SK-N-SH treated with all-trans-retinoic acid at 6 μM for 48 hours (cell line): ENCODE results near the gene RAB8A.

Source experiments
- ARNTL ChIP-seq: fragments of 450-650 bp; formaldehyde crosslinking; IDR thresholded peaks from 2 replicates; pipeline ENCODE4 v1.5.0; 2020; ENCODE audit warnings: low read depth, mild to moderate bottlenecking, moderate library complexity, borderline replicate concordance
- CREB5 ChIP-seq: fragments of 250-450 bp; sonication (Bioruptor Pico); IDR thresholded peaks from 2 replicates; pipeline ENCODE4 v1.5.1; 2020; ENCODE audit warnings: low read depth, mild to moderate bottlenecking, moderate library complexity
- GLIS3 ChIP-seq: fragments of 250-450 bp; sonication (Bioruptor Pico); IDR thresholded peaks from 2 replicates; pipeline ENCODE4 v1.5.0; 2020; ENCODE audit warnings: mild to moderate bottlenecking, moderate library complexity
- RARB ChIP-seq: fragments of 250-450 bp; sonication (Bioruptor Pico); IDR thresholded peaks from 2 replicates; pipeline ENCODE4 v1.8.0; 2021; ENCODE audit warnings: mild to moderate bottlenecking, moderate library complexity
- TCF4 ChIP-seq: fragments of 250-450 bp; sonication (Bioruptor Pico); IDR thresholded peaks from 2 replicates; pipeline ENCODE4 v1.8.0; 2021; ENCODE audit warnings: mild to moderate bottlenecking, moderate library complexity, borderline replicate concordance
- ZFP30 ChIP-seq: fragments of 450-650 bp; formaldehyde crosslinking; IDR thresholded peaks from 2 replicates; pipeline ENCODE4 v1.5.0; 2022; ENCODE audit warnings: mild to moderate bottlenecking, moderate library complexity
- ZNF8 ChIP-seq: fragments of 450-650 bp; formaldehyde crosslinking; IDR thresholded peaks from 2 replicates; pipeline ENCODE4 v1.5.0; 2020; ENCODE audit warnings: mild to moderate bottlenecking, moderate library complexity
- TF ChIP-seq, protein P1 (sequence below): fragments of 250-450 bp; sonication (Bioruptor Pico); IDR thresholded peaks from 2 replicates; pipeline ENCODE4 v1.8.0; 2020; ENCODE audit warnings: mild to moderate bottlenecking, moderate library complexity, borderline replicate concordance

- TF ChIP-seq CREB5 (CRISPR knock-in tag) = no peak
- TF ChIP-seq ARNTL (CRISPR knock-in tag) = no peak
- TF ChIP-seq RARB (CRISPR knock-in tag) = no peak
- TF ChIP-seq ZFP30 (CRISPR knock-in tag) = no peak
- TF ChIP-seq, protein P1, sequence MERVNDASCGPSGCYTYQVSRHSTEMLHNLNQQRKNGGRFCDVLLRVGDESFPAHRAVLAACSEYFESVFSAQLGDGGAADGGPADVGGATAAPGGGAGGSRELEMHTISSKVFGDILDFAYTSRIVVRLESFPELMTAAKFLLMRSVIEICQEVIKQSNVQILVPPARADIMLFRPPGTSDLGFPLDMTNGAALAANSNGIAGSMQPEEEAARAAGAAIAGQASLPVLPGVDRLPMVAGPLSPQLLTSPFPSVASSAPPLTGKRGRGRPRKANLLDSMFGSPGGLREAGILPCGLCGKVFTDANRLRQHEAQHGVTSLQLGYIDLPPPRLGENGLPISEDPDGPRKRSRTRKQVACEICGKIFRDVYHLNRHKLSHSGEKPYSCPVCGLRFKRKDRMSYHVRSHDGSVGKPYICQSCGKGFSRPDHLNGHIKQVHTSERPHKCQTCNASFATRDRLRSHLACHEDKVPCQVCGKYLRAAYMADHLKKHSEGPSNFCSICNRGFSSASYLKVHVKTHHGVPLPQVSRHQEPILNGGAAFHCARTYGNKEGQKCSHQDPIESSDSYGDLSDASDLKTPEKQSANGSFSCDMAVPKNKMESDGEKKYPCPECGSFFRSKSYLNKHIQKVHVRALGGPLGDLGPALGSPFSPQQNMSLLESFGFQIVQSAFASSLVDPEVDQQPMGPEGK (CRISPR knock-in tag) = no peak
- no peak for TF ChIP-seq ZNF8
- no peak for TF ChIP-seq GLIS3
- TF ChIP-seq TCF4 (CRISPR knock-in tag) = no peak
Measured at GRCh38 chr19:16075430-16076153, 36.1 kb upstream of the RAB8A start.
